ENCODE data around the gene MORN1.

MORN1 gene

GRCh38 chr1:2417833-2418225 is 26.5 kb upstream of the MORN1 start:
- H2BK15ac ChIP-seq (ENCODE audit: low read length), result peak overlapping the region; percentile 33
- no peaks in the 10 kb centered on the region for H3K9me3 ChIP-seq (replicated peaks in 1 of 2; ENCODE audit: control insufficient read depth in 2 of 2, insufficient read depth in 1 of 2, low read depth in 1 of 2, low read length in 2 of 2)
- H3K4ac ChIP-seq (ENCODE audit: low read length), result no peak overlapping the region
- H2BK5ac ChIP-seq (ENCODE audit: low read length), result peak overlapping the region; percentile 11
- H2BK120ac ChIP-seq (ENCODE audit: low read depth, low read length), result peak overlapping the region; percentile 87
- H3K36me3 ChIP-seq (replicated peaks in 1 of 2; ENCODE audit: control insufficient read depth in 2 of 2, insufficient read depth in 2 of 2, low read length in 2 of 2), result no peaks in the 10 kb centered on the region
- peak overlapping the region; percentile 85 for H4K91ac ChIP-seq (ENCODE audit: low read depth, low read length, poor library complexity)
- no peak overlapping the region for H3K27ac ChIP-seq (replicated peaks; ENCODE audit: low read length)
- no peak overlapping the region for H2AFZ ChIP-seq (ENCODE audit: low read length)
- H3K23ac ChIP-seq (ENCODE audit: low read depth, low read length, poor library complexity), result peak overlapping the region; percentile 60
- peak overlapping the region; percentile 83 for H3K18ac ChIP-seq (ENCODE audit: low read length)
- peaks cover 10 to 16% of the 10 kb centered on the region in 2 donors for H3K4me1 ChIP-seq (ENCODE audit: control insufficient read depth in 2 of 2, insufficient read depth in 1 of 2, low read depth in 1 of 2, low read length in 2 of 2)
- no peak for DNase-seq (ENCODE audit: low spot score)
- peak overlapping the region; percentile 84 for H2AK5ac ChIP-seq (ENCODE audit: low read depth, low read length)
- peaks cover 0 to 30% (median 0%) of the 10 kb centered on the region in 3 experiments for H3K27me3 ChIP-seq (ENCODE audit: control insufficient read depth in 3 of 3, insufficient read depth in 3 of 3, low read depth in 1 of 3, low read length in 3 of 3)
- H3K14ac ChIP-seq (ENCODE audit: low read length), result no peak overlapping the region
- no peak overlapping the region for H3K9ac ChIP-seq (ENCODE audit: low read depth, low read length, poor library complexity)
- no peak overlapping the region for H2BK12ac ChIP-seq (ENCODE audit: low read length)
- peak overlapping the region; percentile 65 for H4K8ac ChIP-seq (ENCODE audit: low read depth, low read length)
- H3K79me1 ChIP-seq (ENCODE audit: low read depth, low read length), result peaks cover 2% of the 10 kb centered on the region
- no peak overlapping the region for H3K4me2 ChIP-seq (ENCODE audit: insufficient read depth, low read length, poor library complexity, severe bottlenecking)
- no CpG with 5 or more reads among the region's 14 CpGs for WGBS, 2 donors (ENCODE audit: extremely low coverage in 2 of 2, insufficient read length in 2 of 2, insufficient replicate concordance in 1 of 2)
- H3K4me3 ChIP-seq (ENCODE audit: low read length in 2 of 2), result no peak overlapping the region

GRCh38 chr1:2417083-2417832 is 25.9 kb upstream of the MORN1 start:
- Histone ChIP-seq H4K91ac (ENCODE audit: low read depth, low read length, poor library complexity) (peak overlapping the region; percentile 85), H3K23ac (ENCODE audit: low read depth, low read length, poor library complexity) (peak overlapping the region; percentile 60), H3K4me2 (ENCODE audit: insufficient read depth, low read length, poor library complexity, severe bottlenecking) (no peak overlapping the region), H3K79me1 (ENCODE audit: low read depth, low read length) (peaks cover 2% of the 10 kb centered on the region), H2BK15ac (ENCODE audit: low read length) (peak overlapping the region; percentile 78), H2BK12ac (ENCODE audit: low read length) (peak overlapping the region; percentile 99), H3K4me1 (ENCODE audit: control insufficient read depth in 2 of 2, insufficient read depth in 1 of 2, low read depth in 1 of 2, low read length in 2 of 2) (peaks cover 10 to 17% of the 10 kb centered on the region in 2 donors), H3K14ac (ENCODE audit: low read length) (peak overlapping the region; percentile 56), H3K9me3 (replicated peaks in 1 of 2; ENCODE audit: control insufficient read depth in 2 of 2, insufficient read depth in 1 of 2, low read depth in 1 of 2, low read length in 2 of 2) (no peaks in the 10 kb centered on the region), H2AFZ (ENCODE audit: low read length) (no peak overlapping the region), H2BK120ac (ENCODE audit: low read depth, low read length) (peak overlapping the region; percentile 87), H3K27ac (replicated peaks; ENCODE audit: low read length) (no peak overlapping the region), H2AK5ac (ENCODE audit: low read depth, low read length) (peak overlapping the region; percentile 84), H3K18ac (ENCODE audit: low read length) (peak overlapping the region; percentile 83), H3K4ac (ENCODE audit: low read length) (peak overlapping the region; percentile 66), H2BK5ac (ENCODE audit: low read length) (peak overlapping the region; percentile 11), H3K4me3 (ENCODE audit: low read length in 2 of 2) (no peak overlapping the region), H3K36me3 (replicated peaks in 1 of 2; ENCODE audit: control insufficient read depth in 2 of 2, insufficient read depth in 2 of 2, low read length in 2 of 2) (no peaks in the 10 kb centered on the region), H3K9ac (ENCODE audit: low read depth, low read length, poor library complexity) (peak overlapping the region; percentile 86), H4K8ac (ENCODE audit: low read depth, low read length) (peak overlapping the region; percentile 65), H3K27me3 (ENCODE audit: control insufficient read depth in 3 of 3, insufficient read depth in 3 of 3, low read depth in 1 of 3, low read length in 3 of 3) (peaks cover 0 to 30% (median 0%) of the 10 kb centered on the region in 3 experiments)
- DNase-seq (ENCODE audit: low spot score), result no peak
- no CpG with 5 or more reads among the region's 13 CpGs for WGBS, 2 donors (ENCODE audit: extremely low coverage in 2 of 2, insufficient read length in 2 of 2, insufficient replicate concordance in 1 of 2)

GRCh38 chr1:2416403-2416802 is 25.0 kb upstream of the MORN1 start:
- no peak overlapping the region for H4K91ac ChIP-seq (ENCODE audit: low read depth, low read length, poor library complexity)
- no peak overlapping the region for H3K23ac ChIP-seq (ENCODE audit: low read depth, low read length, poor library complexity)
- no peak overlapping the region for H2BK12ac ChIP-seq (ENCODE audit: low read length)
- no peak overlapping the region for H3K4me3 ChIP-seq (ENCODE audit: low read length in 2 of 2)
- H3K9ac ChIP-seq (ENCODE audit: low read depth, low read length, poor library complexity), result no peak overlapping the region
- peak overlapping the region; percentile 72 for H2BK120ac ChIP-seq (ENCODE audit: low read depth, low read length)
- no peaks in the 10 kb centered on the region for H3K36me3 ChIP-seq (replicated peaks in 1 of 2; ENCODE audit: control insufficient read depth in 2 of 2, insufficient read depth in 2 of 2, low read length in 2 of 2)
- no peak overlapping the region for H3K27ac ChIP-seq (replicated peaks; ENCODE audit: low read length)
- H3K4me2 ChIP-seq (ENCODE audit: insufficient read depth, low read length, poor library complexity, severe bottlenecking), result no peak overlapping the region
- H3K4ac ChIP-seq (ENCODE audit: low read length), result no peak overlapping the region
- H2BK15ac ChIP-seq (ENCODE audit: low read length), result peak overlapping the region; percentile 78
- H3K14ac ChIP-seq (ENCODE audit: low read length), result no peak overlapping the region
- H2AFZ ChIP-seq (ENCODE audit: low read length), result no peak overlapping the region
- H2AK5ac ChIP-seq (ENCODE audit: low read depth, low read length), result peak overlapping the region; percentile 82
- WGBS, 2 donors (ENCODE audit: extremely low coverage in 2 of 2, insufficient read length in 2 of 2, insufficient replicate concordance in 1 of 2), result no CpG with 5 or more reads among the region's 12 CpGs
- H2BK5ac ChIP-seq (ENCODE audit: low read length), result peak overlapping the region; percentile 39
- peaks cover 8% of the 10 kb centered on the region for H3K79me1 ChIP-seq (ENCODE audit: low read depth, low read length)
- H4K8ac ChIP-seq (ENCODE audit: low read depth, low read length), result no peak overlapping the region
- DNase-seq (ENCODE audit: low spot score), result no peak
- peak overlapping the region; percentile 80 for H3K18ac ChIP-seq (ENCODE audit: low read length)
- H3K9me3 ChIP-seq (replicated peaks in 1 of 2; ENCODE audit: control insufficient read depth in 2 of 2, insufficient read depth in 1 of 2, low read depth in 1 of 2, low read length in 2 of 2), result no peaks in the 10 kb centered on the region
- peaks cover 0 to 30% (median 0%) of the 10 kb centered on the region in 3 experiments for H3K27me3 ChIP-seq (ENCODE audit: control insufficient read depth in 3 of 3, insufficient read depth in 3 of 3, low read depth in 1 of 3, low read length in 3 of 3)
- H3K4me1 ChIP-seq (ENCODE audit: control insufficient read depth in 2 of 2, insufficient read depth in 1 of 2, low read depth in 1 of 2, low read length in 2 of 2), result peaks cover 14 to 17% of the 10 kb centered on the region in 2 donors

GRCh38 chr1:2415801-2416208 is 24.5 kb upstream of the MORN1 start:
- no peak overlapping the region for H3K4me2 ChIP-seq (ENCODE audit: insufficient read depth, low read length, poor library complexity, severe bottlenecking)

More at GRCh38 chr1:2415801-2416208, 24.5 kb upstream of the MORN1 start:
- H2AK5ac ChIP-seq (ENCODE audit: low read depth, low read length), result peak overlapping the region; percentile 82
- H3K18ac ChIP-seq (ENCODE audit: low read length), result peak overlapping the region; percentile 87
- H3K27me3 ChIP-seq (ENCODE audit: control insufficient read depth in 3 of 3, insufficient read depth in 3 of 3, low read depth in 1 of 3, low read length in 3 of 3), result peaks cover 0 to 30% (median 0%) of the 10 kb centered on the region in 3 experiments
- DNase-seq (ENCODE audit: low spot score), result no peak
- no peak overlapping the region for H3K9ac ChIP-seq (ENCODE audit: low read depth, low read length, poor library complexity)
- no peak overlapping the region for H4K91ac ChIP-seq (ENCODE audit: low read depth, low read length, poor library complexity)
- peak overlapping the region; percentile 10 for H3K14ac ChIP-seq (ENCODE audit: low read length)
- no CpG with 5 or more reads among the region's 19 CpGs for WGBS, 2 donors (ENCODE audit: extremely low coverage in 2 of 2, insufficient read length in 2 of 2, insufficient replicate concordance in 1 of 2)
- no peaks in the 10 kb centered on the region for H3K36me3 ChIP-seq (replicated peaks in 1 of 2; ENCODE audit: control insufficient read depth in 2 of 2, insufficient read depth in 2 of 2, low read length in 2 of 2)
- H2BK5ac ChIP-seq (ENCODE audit: low read length), result no peak overlapping the region
- H3K23ac ChIP-seq (ENCODE audit: low read depth, low read length, poor library complexity), result peak overlapping the region; percentile 85
- H3K4me1 ChIP-seq (ENCODE audit: control insufficient read depth in 2 of 2, insufficient read depth in 1 of 2, low read depth in 1 of 2, low read length in 2 of 2), result peaks cover 14 to 17% of the 10 kb centered on the region in 2 donors
- peak overlapping the region; percentile 25 for H2BK12ac ChIP-seq (ENCODE audit: low read length)
- peak overlapping the region; percentile 72 for H2BK120ac ChIP-seq (ENCODE audit: low read depth, low read length)
- H3K4ac ChIP-seq (ENCODE audit: low read length), result no peak overlapping the region
- no peak overlapping the region for H3K4me3 ChIP-seq (ENCODE audit: low read length in 2 of 2)
- no peak overlapping the region for H3K27ac ChIP-seq (replicated peaks; ENCODE audit: low read length)
- H4K8ac ChIP-seq (ENCODE audit: low read depth, low read length), result no peak overlapping the region
- H3K9me3 ChIP-seq (replicated peaks in 1 of 2; ENCODE audit: control insufficient read depth in 2 of 2, insufficient read depth in 1 of 2, low read depth in 1 of 2, low read length in 2 of 2), result no peaks in the 10 kb centered on the region
- H2AFZ ChIP-seq (ENCODE audit: low read length), result no peak overlapping the region
- H3K79me1 ChIP-seq (ENCODE audit: low read depth, low read length), result peaks cover 8% of the 10 kb centered on the region
- H2BK15ac ChIP-seq (ENCODE audit: low read length), result peak overlapping the region; percentile 75
